HG03025 (cell line): ENCODE measurements around the gene FUCA1.
"Not testable (repeated sequence)": the region's sequence is repeated elsewhere in the genome, so short reads cannot be mapped to it uniquely, and the experiment has no call there.

ENCODE experiments used
- ATAC-seq: cut with Tn5 transposase; IDR thresholded peaks from one replicate; pipeline ENCODE4 v1.9.1; 2021; ENCODE audit warnings: mild to moderate bottlenecking, moderate library complexity; ENCODE audit not compliant: unreplicated experiment, low FRiP score

The FUCA1 gene

GRCh38 chr1:23845163-23845562, 22.9 kb downstream of the FUCA1 start:
- no peak for ATAC-seq

GRCh38 chr1:23843644-23844043, 24.4 kb downstream of the FUCA1 start:
- no peak for ATAC-seq

- ATAC-seq: no peak
Observed at GRCh38 chr1:23838401-23838866, 29.7 kb downstream of the FUCA1 start.

GRCh38 chr1:23837908-23838307, 30.2 kb downstream of the FUCA1 start:
- ATAC-seq: no peak

GRCh38 chr1:23836037-23836436, 32.1 kb downstream of the FUCA1 start:
- no peak for ATAC-seq

GRCh38 chr1:23834156-23834555, 33.9 kb downstream of the FUCA1 start:
- not testable (repeated sequence) for ATAC-seq

GRCh38 chr1:23827717-23828116, 40.4 kb downstream of the FUCA1 start:
- ATAC-seq: no peak

- not testable (repeated sequence) for ATAC-seq
Observed at GRCh38 chr1:23826590-23826989, 41.5 kb downstream of the FUCA1 start.

- no peak for ATAC-seq
Observed at GRCh38 chr1:23825762-23826522, 42.1 kb downstream of the FUCA1 start.

GRCh38 chr1:23825076-23825761, 42.9 kb downstream of the FUCA1 start, which contains the start of gene HMGCL:
Gene HMGCL (minus strand): TSS chr1:23825429. CDS start chr1:23825415, 14 bp downstream.
- peak; percentile 71 for ATAC-seq

- peak; percentile 12 for ATAC-seq
Observed at GRCh38 chr1:23824711-23825075, 43.4 kb downstream of the FUCA1 start.

- ATAC-seq: no peak
Observed at GRCh38 chr1:23823767-23824166, 44.3 kb downstream of the FUCA1 start.

- no peak for ATAC-seq
Observed at GRCh38 chr1:23817633-23818032, 50.5 kb downstream of the FUCA1 start.

- ATAC-seq: no peak
Observed at GRCh38 chr1:23816906-23817305, 51.2 kb downstream of the FUCA1 start.

- no peak for ATAC-seq
Observed at GRCh38 chr1:23816361-23816760, 51.7 kb downstream of the FUCA1 start.

- ATAC-seq: no peak
Observed at GRCh38 chr1:23814016-23814415, 54.1 kb downstream of the FUCA1 start.

- ATAC-seq: no peak
Observed at GRCh38 chr1:23810818-23811540, 57.1 kb downstream of the FUCA1 start.

GRCh38 chr1:23809751-23810171, 58.3 kb downstream of the FUCA1 start:
- ATAC-seq: no peak

- ATAC-seq: no peak
Observed at GRCh38 chr1:23807453-23807852, 60.6 kb downstream of the FUCA1 start.

GRCh38 chr1:23806280-23806679, 61.8 kb downstream of the FUCA1 start:
- ATAC-seq: no peak

- no peak for ATAC-seq
Observed at GRCh38 chr1:23805025-23805424, 63.1 kb downstream of the FUCA1 start.
